ENCODE results near the gene FOXN4.

The FOXN4 gene

GRCh38 chr12:109286652-109287051 lies 22.4 kb downstream of the FOXN4 start:
- TF ChIP-seq CTCF (IDR thresholded peaks at IDR 0.05; ENCODE audit: low read depth, low read length), result no peak
- DNase-seq (ENCODE audit: low read depth in 2 of 2), result no peak
- H3K4me3 ChIP-seq (replicated peaks in 1 of 2; ENCODE audit: low read depth in 2 of 2, low read length in 2 of 2), result no peak overlapping the region

- no peak for TF ChIP-seq CTCF (IDR thresholded peaks at IDR 0.05; ENCODE audit: low read depth, low read length)
- DNase-seq (ENCODE audit: low read depth in 2 of 2), result no peak
- H3K4me3 ChIP-seq (replicated peaks in 1 of 2; ENCODE audit: low read depth in 2 of 2, low read length in 2 of 2), result no peak overlapping the region
These were observed 22.8 kb downstream of the FOXN4 start for GRCh38 chr12:109286252-109286651.

- no peak for DNase-seq (ENCODE audit: low read depth in 2 of 2)
- TF ChIP-seq CTCF (IDR thresholded peaks at IDR 0.05; ENCODE audit: low read depth, low read length), result no peak
- H3K4me3 ChIP-seq (replicated peaks in 1 of 2; ENCODE audit: low read depth in 2 of 2, low read length in 2 of 2), result no peak overlapping the region
These were observed 24.7 kb downstream of the FOXN4 start for GRCh38 chr12:109284392-109284791.

GRCh38 chr12:109281452-109281851 lies 27.6 kb downstream of the FOXN4 start:
- no peak for DNase-seq (ENCODE audit: low read depth in 2 of 2)
- no peak overlapping the region for H3K4me3 ChIP-seq (replicated peaks in 1 of 2; ENCODE audit: low read depth in 2 of 2, low read length in 2 of 2)
- TF ChIP-seq CTCF (IDR thresholded peaks at IDR 0.05; ENCODE audit: low read depth, low read length), result no peak

- no peak overlapping the region for H3K4me3 ChIP-seq (replicated peaks in 1 of 2; ENCODE audit: low read depth in 2 of 2, low read length in 2 of 2)
- no peak for DNase-seq (ENCODE audit: low read depth in 2 of 2)
- TF ChIP-seq CTCF (IDR thresholded peaks at IDR 0.05; ENCODE audit: low read depth, low read length), result no peak
These were observed 29.6 kb downstream of the FOXN4 start for GRCh38 chr12:109279525-109279924.

GRCh38 chr12:109278912-109279311 lies 30.2 kb downstream of the FOXN4 start:
- TF ChIP-seq CTCF (IDR thresholded peaks at IDR 0.05; ENCODE audit: low read depth, low read length), result no peak
- DNase-seq (ENCODE audit: low read depth in 2 of 2), result no peak
- no peak overlapping the region for H3K4me3 ChIP-seq (replicated peaks in 1 of 2; ENCODE audit: low read depth in 2 of 2, low read length in 2 of 2)
